NCI-H128 (cell line): Measurements from ENCODE around the gene PDSS2.
"Not testable (repeated sequence)": the region's sequence is repeated elsewhere in the genome, so short reads cannot be mapped to it uniquely, and the experiment has no call there.

ENCODE experiments used
- DNase-seq: peaks from one replicate; lab custom pipeline; 2025; ENCODE audit not compliant: unreplicated experiment; lab: John Stamatoyannopoulos, UW

Gene PDSS2

DNA sequence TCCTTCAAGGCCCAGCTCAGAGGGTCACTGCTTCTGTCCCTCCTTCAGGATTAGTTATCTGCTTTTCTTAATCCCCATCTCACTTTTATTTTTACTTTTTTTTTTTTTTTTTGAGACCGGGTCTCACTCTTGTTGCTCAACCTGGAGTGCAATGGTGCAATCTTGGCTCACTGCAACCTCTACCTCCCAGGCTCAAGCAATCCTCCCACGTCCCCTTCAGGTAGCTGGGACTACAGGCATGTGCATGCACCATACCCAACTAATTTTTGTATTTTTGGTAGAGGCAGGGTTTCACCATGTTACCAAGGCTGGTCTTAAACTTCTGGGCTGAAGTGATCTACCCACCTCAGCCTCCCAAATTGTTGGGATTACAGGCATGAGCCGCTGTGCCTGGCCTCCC is 16.5 kb upstream of the PDSS2 start:
- DNase-seq: not testable (repeated sequence)

DNA sequence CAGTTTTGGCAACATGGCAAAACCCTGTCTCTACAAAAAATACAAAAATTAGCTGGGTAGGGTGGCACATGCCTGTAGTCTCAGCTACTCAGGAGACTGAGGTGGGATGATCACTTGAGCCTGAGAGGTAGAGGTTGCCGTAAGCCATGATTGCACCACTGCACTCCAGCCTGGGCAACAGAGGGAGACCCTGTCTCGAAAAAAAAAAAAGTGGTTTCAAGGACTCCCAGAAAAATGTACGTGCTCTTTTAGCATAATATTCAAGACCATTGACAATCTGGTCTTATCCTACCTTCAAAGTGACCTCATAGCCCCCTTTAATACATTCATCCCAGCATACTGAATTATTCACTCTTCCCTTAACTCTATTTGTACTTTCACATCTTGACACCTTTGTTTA is 16.0 kb upstream of the PDSS2 start:
- not testable (repeated sequence) for DNase-seq

DNA sequence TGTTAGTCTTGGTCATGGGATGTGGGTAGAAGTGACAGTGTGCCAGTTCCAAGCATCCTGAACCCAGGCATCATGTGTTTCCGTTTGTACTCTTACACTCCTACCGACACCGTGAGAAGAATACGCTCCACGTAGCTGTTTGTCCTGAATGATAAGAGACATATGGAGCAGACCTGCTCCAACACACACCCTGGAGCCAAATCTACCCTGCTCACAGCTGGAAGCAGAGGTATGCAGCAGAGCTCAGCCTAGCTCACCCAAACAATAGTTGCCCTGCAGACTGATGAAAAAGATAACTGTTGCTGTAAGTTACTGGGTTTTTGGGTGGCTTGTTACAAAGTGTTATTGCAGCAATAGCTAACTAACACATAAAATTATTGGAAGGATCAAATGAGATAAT is 14.3 kb upstream of the PDSS2 start:
- no peak for DNase-seq

DNA sequence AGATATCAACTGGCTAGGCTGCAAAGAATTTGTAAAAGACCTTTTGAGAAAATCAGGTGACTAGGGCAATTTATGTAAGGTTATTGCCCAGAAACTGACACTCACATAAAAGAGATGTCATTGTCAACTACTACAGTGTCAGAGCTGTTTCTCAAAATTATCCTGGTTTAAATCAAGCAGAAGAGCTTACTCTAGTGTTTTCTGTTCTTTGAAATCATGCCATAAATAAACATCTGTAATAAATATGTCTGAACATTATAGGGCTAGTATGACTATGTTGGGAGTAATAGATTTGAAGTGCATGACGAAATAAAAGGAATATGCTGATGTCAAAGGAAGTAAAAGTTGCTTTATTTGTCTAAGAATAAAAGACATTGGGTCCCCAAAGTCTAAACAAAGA is 11.0 kb upstream of the PDSS2 start:
- DNase-seq: no peak

DNA sequence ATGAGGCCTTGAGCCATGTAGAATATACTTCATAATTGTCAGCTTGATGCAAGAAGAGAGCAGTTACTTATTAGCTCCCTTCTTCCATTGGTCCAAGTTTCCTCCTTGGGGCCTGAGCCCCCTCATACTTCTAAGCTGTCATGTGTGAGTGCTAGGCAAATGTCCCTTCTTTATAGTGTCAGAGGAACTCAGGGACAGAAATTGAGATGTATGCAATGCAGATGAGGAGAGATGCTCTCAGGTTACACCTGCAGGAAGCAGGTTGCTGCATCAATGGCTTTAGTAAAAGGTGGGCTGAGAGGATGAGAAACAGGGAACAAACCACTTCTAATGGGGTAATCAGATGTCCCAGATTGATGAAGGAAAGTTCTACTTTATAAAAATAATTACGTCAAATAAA is 6.7 kb upstream of the PDSS2 start:
- no peak for DNase-seq

DNA sequence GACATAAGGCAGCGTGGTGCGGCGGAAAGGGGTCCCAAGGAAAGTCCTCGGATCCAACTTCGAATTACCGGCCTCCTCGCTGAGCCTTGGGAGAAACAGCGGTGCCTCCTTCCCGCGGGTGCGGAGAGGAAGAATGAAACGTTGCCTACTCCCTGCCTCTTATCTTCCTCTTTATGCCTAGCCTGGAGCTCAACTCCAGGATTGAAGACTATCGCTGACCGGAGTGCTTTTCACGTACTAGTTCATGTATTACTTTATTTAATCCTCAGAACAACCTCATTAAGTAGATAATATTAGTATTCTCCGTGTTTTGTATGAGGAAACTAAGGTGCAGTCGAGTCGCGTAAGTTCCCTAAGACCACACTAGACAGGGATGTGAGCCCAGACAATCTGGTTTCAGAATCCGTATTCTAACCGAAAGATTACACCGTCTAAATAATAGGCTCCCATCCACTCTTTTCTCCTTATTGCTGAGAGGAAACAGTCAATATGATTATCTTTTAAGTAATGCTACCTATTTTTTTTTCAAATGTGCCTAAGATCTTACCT is 793 bp upstream of the PDSS2 start:
- DNase-seq: no peak

DNA sequence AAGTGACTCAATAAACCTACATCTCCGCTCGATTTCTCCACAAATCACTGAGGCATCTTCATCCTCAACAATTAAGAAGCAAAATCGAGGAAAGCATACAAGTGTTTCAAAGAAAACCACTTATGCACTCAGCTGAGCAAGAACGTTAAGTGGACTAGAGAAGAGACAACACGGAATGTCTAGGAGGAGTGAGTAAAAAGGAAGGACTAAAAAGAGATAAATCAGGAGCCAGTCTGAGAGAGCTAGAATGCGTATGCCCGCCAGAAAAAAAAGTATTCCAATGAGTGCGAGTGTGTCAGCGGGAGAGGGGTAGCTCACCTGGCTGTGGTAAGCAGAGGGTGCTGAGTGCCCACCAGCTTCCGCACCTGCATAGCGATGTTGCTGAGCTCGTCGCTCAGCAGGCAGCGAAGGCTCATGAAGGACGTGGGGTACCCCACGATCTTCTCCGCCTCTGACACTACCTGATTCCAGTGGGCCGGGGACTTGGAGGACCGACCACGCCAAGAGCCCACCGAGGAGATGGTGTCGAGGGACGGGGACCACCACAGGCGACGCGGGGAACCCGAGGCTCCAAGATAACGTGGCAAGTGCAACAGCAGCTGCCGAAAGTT is 587 bp downstream of the PDSS2 start:
- no peak for DNase-seq

DNA sequence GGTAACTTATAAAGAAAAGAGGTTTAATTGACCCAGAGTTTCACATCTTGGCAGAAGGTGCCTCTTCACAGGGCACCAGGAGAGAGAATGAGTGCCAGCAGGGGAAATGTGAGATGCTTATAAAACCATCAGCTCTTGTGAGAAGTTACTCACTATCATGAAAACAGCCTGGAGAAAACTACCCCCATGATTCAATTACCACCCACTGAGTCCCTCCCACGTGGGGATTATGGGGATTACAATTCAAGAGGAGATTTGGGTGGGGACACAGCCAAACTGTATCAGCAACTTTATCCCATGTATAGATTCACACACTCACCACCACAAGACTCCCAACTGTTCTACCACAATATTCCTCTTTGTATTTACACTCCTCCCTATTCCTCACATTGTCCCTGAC is 10.6 kb downstream of the PDSS2 start:
- DNase-seq: no peak

DNA sequence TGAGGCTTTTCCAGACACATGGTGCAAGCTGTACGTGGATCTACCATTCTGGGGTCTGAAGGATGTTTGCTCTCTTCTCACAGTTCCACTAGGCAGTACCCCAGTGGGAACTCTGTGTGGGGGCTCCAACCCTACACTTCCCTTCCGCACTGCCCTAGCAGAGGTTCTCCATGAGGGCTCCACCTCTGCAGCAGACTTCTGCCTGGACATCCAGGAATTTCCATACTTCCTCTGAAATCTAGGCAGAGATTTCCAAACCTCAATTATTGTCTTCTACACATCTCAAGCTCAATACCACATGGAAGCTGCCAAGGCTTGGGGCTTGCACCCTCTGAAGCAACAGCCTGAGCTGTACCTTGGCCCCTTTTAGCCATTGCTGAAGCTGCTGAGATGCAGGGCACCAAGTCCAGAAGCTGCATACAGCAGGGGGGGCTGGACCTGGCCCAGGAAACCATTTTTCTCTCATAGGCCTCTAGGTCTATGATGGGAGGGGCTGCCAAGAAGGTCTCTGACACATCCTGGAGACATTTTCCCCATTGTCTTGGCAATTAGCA is 11.6 kb downstream of the PDSS2 start:
- DNase-seq: no peak

DNA sequence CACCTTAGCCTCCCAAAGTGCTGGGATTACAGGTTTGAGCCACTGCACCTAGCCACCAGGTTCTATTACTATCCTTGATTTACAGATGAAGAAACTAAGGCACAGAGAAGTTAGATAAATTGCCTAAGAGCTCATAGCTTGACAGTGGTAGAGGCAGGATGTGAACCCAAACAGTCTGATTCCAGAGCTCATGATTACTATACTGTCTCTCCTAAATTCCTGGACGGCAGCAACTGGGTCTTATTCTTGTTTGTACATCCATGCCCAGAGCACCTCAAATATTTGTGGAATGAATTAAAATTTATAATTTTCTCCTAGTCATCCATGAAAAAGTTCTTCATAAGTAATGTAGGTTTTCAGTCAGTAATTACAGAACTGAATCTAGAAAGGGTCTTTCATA is 15.1 kb downstream of the PDSS2 start:
- no peak for DNase-seq

DNA sequence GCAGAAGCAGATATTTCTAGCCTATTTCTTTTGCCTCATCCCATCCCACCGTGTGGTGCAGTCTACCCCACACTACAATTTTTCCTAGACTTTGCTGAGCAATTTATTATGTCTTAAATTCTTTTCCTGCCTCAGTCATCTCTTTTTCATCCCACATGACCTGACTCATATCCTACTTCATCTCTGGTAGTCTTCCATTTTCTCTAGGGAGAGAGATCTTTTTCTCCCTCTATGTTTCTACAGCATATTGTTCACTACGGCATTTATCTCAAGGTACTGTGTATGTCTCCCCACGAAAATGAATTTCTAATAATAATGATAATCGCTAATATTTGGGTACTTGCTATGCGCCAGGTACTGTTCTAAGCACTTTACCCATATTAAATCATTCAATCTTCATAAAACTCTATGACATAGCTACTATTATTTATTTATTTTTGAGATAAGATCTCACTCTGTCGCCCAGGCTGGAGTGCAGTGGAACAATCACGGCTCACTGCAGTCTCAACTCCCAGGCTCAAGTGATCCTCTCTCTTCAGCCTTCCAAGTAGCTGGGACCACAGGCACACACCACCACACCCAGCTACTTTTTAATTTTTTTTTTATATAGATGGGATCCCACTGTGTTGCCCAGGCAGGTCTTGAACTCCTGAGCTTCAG is 15.6 kb downstream of the PDSS2 start:
- DNase-seq: no peak

DNA sequence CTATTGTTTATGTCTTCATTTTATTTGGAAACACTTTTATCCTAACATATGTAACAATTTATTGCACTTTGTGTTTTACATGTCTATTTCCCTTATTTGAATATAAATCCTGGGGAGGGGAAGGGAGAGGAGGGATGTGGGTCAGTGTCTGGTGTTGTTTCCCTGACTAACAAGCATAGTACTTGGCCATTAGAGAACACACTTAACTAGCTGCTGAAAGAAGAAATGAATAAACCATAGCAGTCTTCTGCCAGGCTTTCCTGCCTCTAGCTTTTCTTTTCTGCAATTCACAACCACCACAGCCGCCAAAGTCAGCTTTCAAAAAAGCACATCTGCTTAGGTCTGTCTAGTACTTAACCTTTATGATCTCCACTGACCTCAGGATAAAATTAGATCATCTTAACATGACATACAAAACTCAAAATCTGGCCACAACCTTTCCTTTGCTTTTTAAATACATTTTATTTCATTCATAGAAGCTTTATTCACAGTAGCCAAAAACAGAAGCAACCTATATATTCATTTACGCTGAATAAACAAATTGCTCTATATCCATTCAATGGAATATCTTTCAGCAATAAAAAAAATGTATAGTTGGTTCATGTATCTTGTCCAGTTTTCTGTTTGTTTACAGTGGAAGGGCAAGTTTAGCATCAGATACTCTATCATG is 16.3 kb downstream of the PDSS2 start:
- DNase-seq: no peak

DNA sequence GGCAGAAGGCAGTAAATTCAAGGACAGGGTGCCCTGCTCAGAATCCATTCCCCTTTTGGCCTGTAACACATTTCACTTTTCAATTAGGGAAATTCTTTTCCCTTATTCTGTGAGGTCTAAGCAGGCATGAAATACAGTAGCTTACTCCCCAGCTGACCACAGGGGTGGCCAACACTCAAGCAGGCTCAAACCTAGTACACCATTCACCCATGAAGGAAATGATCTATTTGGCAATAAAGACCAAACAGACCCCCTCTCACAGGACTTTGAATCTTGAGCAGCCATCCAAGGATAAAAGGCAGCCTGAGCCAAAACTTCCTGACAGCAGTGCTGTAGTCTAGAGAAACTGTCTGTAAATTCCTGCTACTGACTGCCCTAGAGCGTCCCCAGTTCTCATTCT is 17.7 kb downstream of the PDSS2 start:
- DNase-seq: no peak

DNA sequence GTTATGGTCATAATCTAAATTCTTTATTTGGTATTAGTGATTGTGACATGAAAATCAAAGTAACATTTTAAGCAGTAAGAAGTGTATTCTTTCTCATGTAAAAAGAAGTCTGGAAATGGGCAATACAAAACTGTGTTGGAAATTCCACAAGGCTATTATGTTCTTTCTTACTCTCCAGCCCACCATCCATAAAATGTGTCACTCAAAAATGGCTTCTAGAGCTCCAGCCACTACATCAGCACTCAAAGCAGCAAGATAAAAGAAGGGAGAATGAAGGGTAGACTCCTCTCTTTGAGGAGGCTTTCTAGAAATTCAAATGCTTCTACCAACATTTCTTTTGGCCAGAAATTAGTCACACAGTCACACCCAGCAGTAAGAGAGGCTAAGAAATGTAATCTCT is 18.4 kb downstream of the PDSS2 start:
- no peak for DNase-seq

DNA sequence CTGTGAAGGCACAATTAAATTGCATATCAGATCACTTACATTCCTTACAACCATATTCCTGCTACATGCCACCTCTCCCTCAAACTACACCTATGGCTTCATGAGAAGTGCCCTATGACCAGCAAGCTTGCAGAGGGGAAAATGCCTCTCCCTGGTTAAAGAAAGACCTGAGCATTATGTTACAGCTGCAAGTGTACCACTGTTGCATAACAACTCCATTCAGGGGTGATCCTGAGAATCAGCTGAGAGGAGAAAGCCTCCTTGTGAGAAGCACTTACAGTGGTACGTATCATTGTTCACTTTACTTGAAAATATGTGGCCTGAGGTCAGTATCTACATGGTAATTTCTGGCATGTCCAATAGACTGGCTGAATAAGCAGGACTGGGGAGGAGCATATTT is 20.0 kb downstream of the PDSS2 start:
- no peak for DNase-seq

DNA sequence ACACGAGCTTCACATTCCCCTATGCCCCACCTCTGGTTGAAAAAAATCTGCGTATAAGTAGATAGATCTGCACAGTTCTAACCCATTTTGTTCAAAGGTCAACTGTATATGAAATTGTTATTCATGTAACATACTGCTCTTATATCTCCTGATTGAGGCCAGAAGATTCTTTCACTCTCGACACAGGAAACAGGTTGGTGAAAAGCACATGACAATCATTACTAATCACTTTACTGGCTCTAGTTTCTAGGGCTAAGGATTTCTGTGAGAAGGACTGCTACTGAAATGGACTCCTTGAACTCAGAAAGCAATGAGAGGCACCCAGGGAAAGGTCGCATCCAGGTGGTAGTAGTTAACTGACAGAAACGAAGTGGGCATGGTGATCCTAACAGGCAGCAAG is 21.7 kb downstream of the PDSS2 start:
- DNase-seq: no peak

DNA sequence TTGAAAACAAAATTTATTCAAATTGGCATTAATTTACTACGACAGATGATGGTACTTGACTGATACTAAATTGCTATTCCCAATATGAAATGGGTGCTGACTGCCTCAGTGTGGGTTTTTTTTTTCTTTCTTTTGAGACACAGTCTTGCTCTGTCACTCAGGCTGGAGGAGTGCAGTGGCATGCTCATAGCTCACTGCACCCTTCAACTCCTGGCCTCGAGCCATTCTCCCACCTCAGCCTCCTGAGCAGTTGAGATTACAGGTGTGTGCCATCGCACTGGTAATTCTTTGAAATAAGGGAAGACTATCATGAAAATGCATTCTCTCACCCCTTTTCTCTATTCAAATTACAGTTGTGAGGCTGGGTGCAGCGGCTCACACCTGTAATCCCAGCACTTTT is 22.5 kb downstream of the PDSS2 start:
- DNase-seq: no peak

DNA sequence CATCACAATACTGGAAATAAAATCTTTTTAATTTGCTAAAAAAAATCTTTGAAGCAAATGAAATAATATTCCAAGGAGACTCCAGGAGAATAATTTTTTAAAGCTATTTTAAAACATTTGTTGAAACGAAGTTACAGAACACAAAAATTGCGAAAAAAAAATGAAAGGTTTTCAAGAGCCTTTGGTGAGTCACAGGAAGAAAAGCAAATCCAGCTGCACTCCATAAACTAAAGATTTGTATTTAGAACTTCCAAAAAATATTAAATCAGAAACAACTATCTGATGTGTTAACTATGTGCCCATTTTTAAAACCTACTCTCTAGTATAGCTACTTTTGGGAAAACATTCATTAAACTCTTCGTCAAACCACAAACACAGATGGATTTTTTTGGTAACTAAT is 23.6 kb downstream of the PDSS2 start:
- DNase-seq: no peak

DNA sequence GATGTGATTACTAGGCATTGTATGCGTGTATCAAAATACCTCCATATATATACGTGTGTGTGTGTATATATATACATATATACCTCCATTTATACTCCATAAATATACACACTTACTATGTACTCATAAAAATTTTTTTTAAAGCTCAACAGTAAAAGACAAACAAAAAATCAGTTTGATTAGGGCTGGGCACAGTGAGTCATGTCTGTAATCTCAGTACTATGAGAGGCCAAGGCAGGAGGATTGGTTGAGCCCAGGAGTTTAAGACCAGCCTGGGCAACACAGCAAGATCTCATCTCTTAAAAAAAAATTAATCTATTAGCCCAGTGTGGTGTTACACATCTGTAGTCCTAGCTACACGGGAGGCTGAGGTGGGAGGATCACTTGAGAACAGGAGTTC is 24.6 kb downstream of the PDSS2 start:
- DNase-seq: no peak

DNA sequence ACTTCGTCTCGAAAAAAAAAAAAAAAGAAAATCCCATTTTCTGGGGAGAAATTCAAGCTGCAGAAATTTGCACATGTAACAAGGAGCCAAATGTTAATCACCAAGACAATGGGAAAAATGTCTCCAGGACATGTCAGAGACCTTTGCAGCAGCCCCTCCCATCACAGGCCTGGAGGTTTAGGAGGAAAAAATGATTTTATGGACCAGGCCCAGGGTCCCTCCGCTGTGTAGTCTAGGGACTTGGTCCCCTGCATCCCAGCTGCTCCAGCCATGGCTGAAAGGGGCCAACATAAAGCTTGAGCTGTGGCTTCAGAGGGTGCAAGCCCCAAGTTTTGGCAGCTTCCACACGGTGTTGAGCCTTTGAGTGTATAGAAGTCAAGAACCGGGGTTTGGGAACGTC is 33.4 kb downstream of the PDSS2 start:
- DNase-seq: not testable (repeated sequence)

DNA sequence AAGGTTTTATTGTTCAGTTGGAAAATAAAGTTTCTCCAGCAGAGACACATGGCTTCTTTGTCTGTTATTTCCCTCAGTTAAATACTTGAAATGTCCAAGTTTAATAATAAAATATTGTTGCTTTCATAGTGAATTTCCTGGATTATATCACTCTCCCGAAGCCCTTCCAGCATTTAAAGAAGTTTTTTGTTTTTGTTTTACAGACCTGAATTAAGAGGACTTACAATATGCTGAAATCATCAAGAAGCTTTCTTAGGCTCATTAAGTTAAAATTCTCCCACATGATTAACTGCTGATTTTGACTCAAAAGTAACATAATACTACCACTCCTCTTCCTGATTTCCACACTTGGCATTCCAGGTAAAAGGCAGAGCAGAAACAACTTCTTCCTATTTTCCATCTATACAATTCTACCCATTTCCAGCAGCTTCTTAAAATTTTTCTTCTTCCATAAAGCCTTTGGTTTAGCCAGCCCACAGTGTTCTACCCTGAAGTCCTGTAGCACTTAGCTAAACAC is 35.8 kb downstream of the PDSS2 start:
- no peak for DNase-seq

DNA sequence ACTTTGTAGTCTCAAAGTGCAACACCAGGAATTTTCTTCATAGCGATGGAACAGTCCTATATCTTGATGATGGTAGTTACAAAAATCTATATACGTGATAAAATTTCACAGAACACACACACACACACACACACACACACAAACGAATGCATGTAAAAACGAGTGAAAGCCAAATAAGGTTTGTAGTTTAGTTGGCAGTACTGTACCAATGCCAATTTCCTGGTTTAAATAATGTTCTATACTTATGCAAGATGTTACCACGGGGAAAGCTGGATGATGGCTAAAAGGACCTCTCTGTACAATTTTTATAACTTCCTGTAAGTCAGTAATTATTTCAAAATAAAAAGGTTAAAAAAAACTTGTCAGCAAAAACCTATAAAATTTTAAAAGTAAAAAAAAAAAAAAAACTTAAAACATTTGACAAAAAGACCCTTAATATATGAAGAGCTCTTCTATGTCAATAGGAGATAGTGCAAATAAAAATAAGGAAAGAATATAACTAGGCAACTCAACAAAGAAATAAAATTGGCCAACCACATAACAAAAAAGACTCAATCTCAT is 37.6 kb downstream of the PDSS2 start:
- no peak for DNase-seq
